Articular chondrocyte of knee joint (primary cell): ENCODE measurements around the gene SMIM41. TPM values are rescaled to one million over a fixed set of nuclear protein-coding genes. Genes with fewer than 3 reads are reported as not detected.

Experiments used
- total RNA-seq: library from RNA; depleted of rRNA; stranded (reverse); fragments of >200 nt; gene quantifications from 2 replicates; pipeline ENCODE4 v1.2.3, GENCODE V29; 2012

Gene SMIM41
- total RNA-seq: 0.39 and 0.65 TPM in 2 replicates

GRCh38 chr12:52079576-52080402, at the start of gene SMIM41:
SMIM41 (plus strand) TSS chr12:52079704; CDS start chr12:52079780, 76 bp downstream.

GRCh38 chr12:52050758-52051541, 28.6 kb upstream of the SMIM41 start, which contains the start of gene NR4A1:
NR4A1 (plus strand) TSS chr12:52051442; CDS start chr12:52054329, 2,887 bp downstream.

DNA sequence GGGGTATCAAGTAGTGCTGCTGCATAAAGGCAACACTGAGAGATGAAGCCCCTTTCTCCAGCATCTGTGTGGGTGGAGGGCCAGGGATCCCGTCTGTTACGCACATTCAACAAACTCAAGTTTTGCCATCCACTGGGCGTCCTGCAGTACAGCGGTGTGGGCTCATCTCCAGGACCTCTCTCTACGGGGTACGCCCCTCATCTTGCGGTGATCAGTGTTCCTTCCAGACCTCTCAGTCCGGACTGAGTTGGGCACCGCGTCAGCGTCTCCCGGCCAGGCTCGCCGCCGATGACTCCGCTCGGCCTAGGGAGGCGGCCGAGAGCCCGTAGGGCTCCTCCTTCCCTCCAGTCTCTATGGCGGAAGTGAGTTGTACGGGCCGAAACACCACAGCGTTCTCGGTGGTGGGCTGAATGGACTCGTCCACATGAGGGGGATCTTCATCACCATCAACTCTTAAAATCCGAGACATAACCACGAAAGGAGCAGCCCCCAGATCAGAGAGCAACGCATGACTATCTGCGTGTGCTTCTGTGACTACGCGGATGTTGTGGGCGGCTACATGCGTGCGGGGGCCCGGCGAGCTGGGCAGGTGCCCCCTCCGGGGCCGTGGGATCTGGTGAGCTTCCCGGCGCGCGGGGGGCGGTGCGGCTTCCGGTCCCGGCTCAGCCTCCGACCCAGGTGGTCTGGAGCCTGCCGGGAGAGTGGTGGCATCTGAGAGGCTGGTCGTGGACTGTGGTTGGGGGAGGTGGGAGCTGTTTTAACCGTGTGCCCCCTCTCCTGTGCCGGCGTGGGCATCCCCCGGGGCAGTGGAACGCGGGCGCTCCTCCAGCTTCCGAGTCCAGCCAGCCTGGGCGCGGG, 9.9 kb upstream of the SMIM41 start, which contains the start of gene ATG101:
Gene ATG101 (plus strand): TSS at position 652 of the 858 bp plus-strand sequence. CDS start 3,673 bp downstream, outside the sequence.

Other genes starting within 250 kb of the SMIM41 start
- gene FIGNL2, start 231.0 kb upstream of the SMIM41 start, total RNA-seq: under 0.01 and 0.13 TPM in 2 replicates
- not detected in 2 replicates for gene ANKRD33, start 191.6 kb upstream of the SMIM41 start, total RNA-seq
- 6.1 and 13.8 TPM in 2 replicates for gene ACVRL1, start 172.2 kb upstream of the SMIM41 start, total RNA-seq
- 8.2 and 8.8 TPM in 2 replicates for gene ACVR1B, start 128.0 kb upstream of the SMIM41 start, total RNA-seq
- gene TAMALIN, start 72.8 kb upstream of the SMIM41 start, total RNA-seq: 0.65 TPM in 2 replicates
- 6.1 and 25.6 TPM in 2 replicates for gene NR4A1, start 28.3 kb upstream of the SMIM41 start, total RNA-seq
- 37.5 and 45.2 TPM in 2 replicates for gene ATG101, start 9.7 kb upstream of the SMIM41 start, total RNA-seq
- gene KRT80, start 112.3 kb downstream of the SMIM41 start, total RNA-seq: 0.52 and 0.97 TPM in 2 replicates
- 14.2 and 24.8 TPM in 2 replicates for gene KRT7, start 153.5 kb downstream of the SMIM41 start, total RNA-seq
- 0.54 and 2.0 TPM in 2 replicates for gene KRT86, start 194.9 kb downstream of the SMIM41 start, total RNA-seq
- gene KRT81, start 211.8 kb downstream of the SMIM41 start, total RNA-seq: 0.26 TPM in 1 of 2 replicates, not detected in the other
- gene KRT83, start 241.7 kb downstream of the SMIM41 start, total RNA-seq: not detected in 2 replicates